Fibroblast of lung (primary cell): ENCODE data around the gene COL19A1. TPM values are rescaled to one million over a fixed set of nuclear protein-coding genes. Genes with fewer than 3 reads are reported as not detected.

Experiments
- DNase-seq, 2 donors: peaks; one replicate each; pipeline versions ENCODE4 v3.0.0 to v3.0.0-alpha.2; 2010; ENCODE audit warnings: low read depth in 2 of 2
- H2AFZ ChIP-seq: 2 replicates; pipeline ENCODE4 v1.5.1; 2012; ENCODE audit warnings: low read length, control low read depth, inconsistent platforms
- H3K27ac ChIP-seq: 2 replicates; pipeline ENCODE4 v1.5.1; 2011; ENCODE audit warnings: low read length, control low read depth; ENCODE audit not compliant: insufficient read depth
- H3K27me3 ChIP-seq: 2 replicates; pipeline ENCODE4 v1.5.1; 2011; ENCODE audit warnings: mild to moderate bottlenecking, low read length; ENCODE audit not compliant: control insufficient read depth, insufficient read depth
- H3K36me3 ChIP-seq: 2 replicates; pipeline ENCODE4 v1.5.1; 2011; ENCODE audit warnings: low read length; ENCODE audit not compliant: control insufficient read depth, insufficient read depth
- H3K4me1 ChIP-seq: 2 replicates; pipeline ENCODE4 v1.5.1; 2011; ENCODE audit warnings: low read length; ENCODE audit not compliant: control insufficient read depth, insufficient read depth; ENCODE audit errors: extremely low read depth
- H3K4me2 ChIP-seq: 2 replicates; pipeline ENCODE4 v1.5.1; 2011; ENCODE audit warnings: low read length, control low read depth; ENCODE audit not compliant: insufficient read depth; ENCODE audit errors: extremely low read depth
- H3K4me3 ChIP-seq, 4 experiments: fragments of 200-600 bp in 1 of 4; sonication (generic) in 1 of 4; replicated peaks in 1 of 4; 2 replicates each; pipeline ENCODE4 v1.5.1; 2011 to 2016; ENCODE audit warnings: low read length in 4 of 4, low read depth in 3 of 4, mild to moderate bottlenecking in 3 of 4, control low read depth in 2 of 4, inconsistent platforms in 1 of 4, mixed read lengths in 1 of 4; ENCODE audit not compliant: insufficient read depth in 1 of 4; ENCODE audit errors: control extremely low read depth in 1 of 4
- H3K79me2 ChIP-seq: 2 replicates; pipeline ENCODE4 v1.5.1; 2012; ENCODE audit warnings: mild to moderate bottlenecking, low read length, inconsistent platforms; ENCODE audit not compliant: control insufficient read depth, insufficient read depth
- H3K9ac ChIP-seq: 2 replicates; pipeline ENCODE4 v1.5.1; 2011; ENCODE audit warnings: mild to moderate bottlenecking, low read length, control low read depth; ENCODE audit not compliant: insufficient read depth
- H3K9me3 ChIP-seq: 2 replicates; pipeline ENCODE4 v1.5.1; 2012; ENCODE audit warnings: low read depth, low read length; ENCODE audit not compliant: control insufficient read depth, insufficient read depth
- H4K20me1 ChIP-seq: 2 replicates; pipeline ENCODE4 v1.5.1; 2011; ENCODE audit warnings: low read length; ENCODE audit not compliant: control insufficient read depth, insufficient read depth; ENCODE audit errors: extremely low read depth
- CTCF ChIP-seq, 2 donors: IDR thresholded peaks in 1 of 2; conservative IDR thresholded peaks in 1 of 2; 1 replicate in 1 of 2; 2 replicates in 1 of 2; pipeline ENCODE4 v1.5.1; 2011 to 2012; ENCODE audit warnings: low read length in 2 of 2, control low read depth in 1 of 2, inconsistent platforms in 1 of 2, low read depth in 1 of 2, mild to moderate bottlenecking in 1 of 2
- EZH2 ChIP-seq: IDR thresholded peaks from 2 replicates; pipeline ENCODE4 v1.5.1; 2012; ENCODE audit warnings: low read length, control low read depth, mild to moderate bottlenecking; ENCODE audit errors: missing control alignments
- polyA plus RNA-seq, 2 donors: library from polyadenylated mRNA; depleted of rRNA in 1 of 2; stranded (reverse) in 1 of 2; unstranded in 1 of 2; fragments of >200 nt; gene quantifications; 2 replicates each; pipeline ENCODE4 v1.2.1, GENCODE V29; 2011 to 2012; ENCODE audit warnings: missing spikeins in 1 of 2
- total RNA-seq: library from RNA; depleted of rRNA; stranded (reverse); fragments of >200 nt; gene quantifications from 2 replicates; pipeline ENCODE4 v1.2.1, GENCODE V29; 2014

Gene COL19A1
- total and polyA plus RNA-seq, 2 donors (not counting 1 experiment from before 2014, with no cell fraction given): 0.01 TPM; not detected in 1

- peak in 1 of 2 donors; percentile 76 for DNase-seq
Measured at GRCh38 chr6:69933239-69933638, 66.9 kb downstream of the COL19A1 start.

GRCh38 chr6:69935079-69935478, 68.7 kb downstream of the COL19A1 start:
- no peak overlapping the region for H3K27ac ChIP-seq
- H3K4me2 ChIP-seq: no peak overlapping the region
- H2AFZ ChIP-seq: no peak overlapping the region
- no peaks in the 10 kb centered on the region for H3K4me1 ChIP-seq
- H3K27me3 ChIP-seq: no peaks in the 10 kb centered on the region
- no peak for TF ChIP-seq CTCF (conservative IDR thresholded peaks at IDR 0.05 in 1 of 2, IDR thresholded peaks at IDR 0.05 in 1 of 2; ENCODE audit: low read depth in 1 of 2, low read length in 2 of 2)
- TF ChIP-seq EZH2: no peak
- H3K79me2 ChIP-seq: no peaks in the 10 kb centered on the region
- no peak overlapping the region for H3K9ac ChIP-seq
- H3K36me3 ChIP-seq: no peaks in the 10 kb centered on the region
- no peak for DNase-seq
- H3K9me3 ChIP-seq: no peaks in the 10 kb centered on the region
- H4K20me1 ChIP-seq: no peaks in the 10 kb centered on the region
- no peak overlapping the region for H3K4me3 ChIP-seq

More at GRCh38 chr6:69933239-69933638, 66.9 kb downstream of the COL19A1 start:
- Histone ChIP-seq H3K4me2 (peak overlapping the region; percentile 25), H3K4me3 (no peak overlapping the region), H3K4me1 (no peaks in the 10 kb centered on the region), H3K36me3 (no peaks in the 10 kb centered on the region), H3K27me3 (no peaks in the 10 kb centered on the region), H3K27ac (no peak overlapping the region), H3K9ac (no peak overlapping the region), H3K79me2 (no peaks in the 10 kb centered on the region), H2AFZ (no peak overlapping the region), H3K9me3 (no peaks in the 10 kb centered on the region), H4K20me1 (no peaks in the 10 kb centered on the region)
- TF ChIP-seq EZH2 (no peak), CTCF (conservative IDR thresholded peaks at IDR 0.05 in 1 of 2, IDR thresholded peaks at IDR 0.05 in 1 of 2; ENCODE audit: low read depth in 1 of 2, low read length in 2 of 2) (no peak)

GRCh38 chr6:69936674-69937363, 70.5 kb downstream of the COL19A1 start:
- H3K79me2 ChIP-seq: no peaks in the 10 kb centered on the region
- no peak overlapping the region for H3K4me2 ChIP-seq
- no peak overlapping the region for H2AFZ ChIP-seq
- no peak overlapping the region for H3K4me3 ChIP-seq
- H3K27ac ChIP-seq: no peak overlapping the region
- peak; percentile 27 to 36 for DNase-seq
- no peaks in the 10 kb centered on the region for H3K36me3 ChIP-seq
- H3K9ac ChIP-seq: no peak overlapping the region
- TF ChIP-seq EZH2 (no peak), CTCF (conservative IDR thresholded peaks at IDR 0.05 in 1 of 2, IDR thresholded peaks at IDR 0.05 in 1 of 2; ENCODE audit: low read depth in 1 of 2, low read length in 2 of 2) (no peak)
- H3K4me1 ChIP-seq: no peaks in the 10 kb centered on the region
- no peaks in the 10 kb centered on the region for H3K27me3 ChIP-seq
- H3K9me3 ChIP-seq: no peaks in the 10 kb centered on the region
- H4K20me1 ChIP-seq: no peaks in the 10 kb centered on the region
